T-helper 2 cell treated with Interferon-gamma antibody and Interleukin-4, amounts not matched to agents 100 ng/mL and 5 ng/mL, for 36 hours (primary cell): ENCODE data around the gene ISOC2. TPM values are rescaled to one million over a fixed set of nuclear protein-coding genes. Genes with fewer than 3 reads are reported as not detected.

Source experiments
- intact Hi-C: fragments of 100-400 bp; cut with micrococcal nuclease; formaldehyde crosslinking; loops from one replicate; pipeline ENCODE4 v1.15.1; 2023
- total RNA-seq: library from RNA; stranded (reverse); gene quantifications from 2 replicates; pipeline ENCODE4 v1.2.3, GENCODE V29; 2022

ISOC2 gene
- total RNA-seq, 1 donor from 2014 or later = 23.2 TPM

- intact Hi-C loops = no loop called here
Observed at GRCh38 chr19:55490478-55491432, 29.3 kb upstream of the ISOC2 start.

GRCh38 chr19:55489711-55490477 lies 28.5 kb upstream of the ISOC2 start:
- intact Hi-C loops = no loop called here

- intact Hi-C loops = no loop called here
Observed at GRCh38 chr19:55488986-55489710, 27.7 kb upstream of the ISOC2 start.

- intact Hi-C loops = no loop called here
Observed at GRCh38 chr19:55487924-55488687, 26.7 kb upstream of the ISOC2 start, which contains the start of gene SSC5D. SSC5D (plus strand) TSS chr19:55488436; CDS start chr19:55488590, 154 bp downstream.

- intact Hi-C loops = no loop called here
Observed at GRCh38 chr19:55486971-55487923, 25.8 kb upstream of the ISOC2 start.

- intact Hi-C loops = no loop called here
Observed at GRCh38 chr19:55486043-55486970, 24.9 kb upstream of the ISOC2 start.

- intact Hi-C loops = no loop called here
Observed at GRCh38 chr19:55485439-55486011, 24.1 kb upstream of the ISOC2 start.

GRCh38 chr19:55484593-55485438 lies 23.4 kb upstream of the ISOC2 start, which contains the start of gene NAT14:
NAT14 (plus strand) TSS chr19:55485188; CDS start chr19:55485709, 521 bp downstream.
- intact Hi-C loops = no loop called here

GRCh38 chr19:55483706-55484592 lies 22.5 kb upstream of the ISOC2 start:
- intact Hi-C loops = no loop called here

GRCh38 chr19:55482967-55483705 lies 21.7 kb upstream of the ISOC2 start:
- intact Hi-C loops = no loop called here

GRCh38 chr19:55482156-55482961 lies 20.9 kb upstream of the ISOC2 start:
- intact Hi-C loops = no loop called here

GRCh38 chr19:55481794-55482155 lies 20.3 kb upstream of the ISOC2 start:
- intact Hi-C loops = no loop called here

- intact Hi-C loops = no loop called here
Observed at GRCh38 chr19:55481148-55481793, 19.8 kb upstream of the ISOC2 start.
